ENCODE data around the gene TLE5.
"Not testable (repeated sequence)": the region's sequence is repeated elsewhere in the genome, so short reads cannot be mapped to it uniquely, and the experiment has no call there.

Gene TLE5

DNA sequence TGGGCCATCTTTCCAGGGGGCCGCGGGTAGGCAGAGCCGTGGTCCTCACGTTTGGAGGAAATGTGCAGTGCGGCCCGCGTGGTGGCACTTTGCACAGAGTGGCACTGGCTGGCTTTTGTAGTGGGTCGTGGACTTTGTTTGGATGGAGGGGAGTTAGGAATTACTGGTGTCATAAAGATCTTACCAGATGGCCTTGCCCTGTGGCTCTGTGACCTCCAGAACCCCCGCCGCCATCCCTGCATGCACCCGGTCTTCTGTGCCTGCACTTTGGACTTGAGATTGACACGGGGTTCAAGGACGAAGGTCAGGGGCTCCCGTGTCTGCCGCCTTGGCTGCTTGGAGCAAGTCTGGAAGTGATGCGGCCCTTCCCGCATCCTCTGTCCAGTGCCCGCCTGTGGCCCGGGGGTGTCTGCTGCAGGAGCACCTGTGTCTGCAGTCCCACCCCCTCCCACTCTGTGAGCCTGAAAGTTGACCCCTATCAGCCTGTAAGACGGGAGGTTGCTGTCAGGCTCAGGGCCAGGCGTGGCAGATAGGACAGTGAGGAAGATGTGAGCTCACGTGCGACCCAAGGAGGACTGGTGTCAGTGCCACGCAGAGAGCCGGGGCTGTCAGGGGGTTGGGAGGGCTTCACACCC, 34.1 kb upstream of the TLE5 start:
- no peak for DNase-seq

DNA sequence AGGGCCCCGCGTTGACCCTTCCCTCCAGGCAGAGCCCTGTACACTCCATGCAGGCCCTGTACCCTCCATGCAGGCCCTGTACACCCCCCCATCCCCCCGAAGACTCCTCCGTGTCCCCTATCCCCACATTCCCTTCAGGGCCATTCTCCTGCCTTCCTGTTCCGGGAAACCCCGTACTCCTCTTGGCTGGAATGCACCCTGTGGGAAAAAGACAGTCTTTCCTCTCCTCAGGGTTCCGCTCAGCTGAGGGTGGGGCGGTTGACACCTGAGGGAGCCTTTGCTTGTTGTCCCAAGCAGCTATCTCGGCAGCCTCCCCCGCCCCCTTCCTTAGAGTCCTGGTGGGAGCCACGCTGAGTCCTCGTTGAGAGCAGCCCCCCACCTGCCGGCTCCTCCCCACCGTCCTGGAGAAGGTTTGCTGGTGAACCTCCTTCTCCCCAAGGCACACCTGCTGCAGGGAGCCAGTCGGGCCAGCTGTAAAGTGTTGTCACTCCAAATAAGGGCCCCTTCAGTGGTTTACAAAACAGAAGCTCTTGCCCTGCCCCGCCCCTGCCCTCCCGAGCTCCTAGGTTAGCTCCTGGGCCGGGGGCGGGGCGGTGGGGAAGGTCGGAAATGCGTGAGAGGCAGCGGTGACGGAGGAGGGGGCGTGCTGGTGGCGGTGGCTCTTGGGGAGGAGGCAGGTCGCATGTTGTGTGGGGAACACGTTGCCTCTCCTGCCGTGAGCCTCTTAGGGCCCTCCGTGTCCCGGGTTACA, 33.3 kb upstream of the TLE5 start:
- DNase-seq: no peak

DNA sequence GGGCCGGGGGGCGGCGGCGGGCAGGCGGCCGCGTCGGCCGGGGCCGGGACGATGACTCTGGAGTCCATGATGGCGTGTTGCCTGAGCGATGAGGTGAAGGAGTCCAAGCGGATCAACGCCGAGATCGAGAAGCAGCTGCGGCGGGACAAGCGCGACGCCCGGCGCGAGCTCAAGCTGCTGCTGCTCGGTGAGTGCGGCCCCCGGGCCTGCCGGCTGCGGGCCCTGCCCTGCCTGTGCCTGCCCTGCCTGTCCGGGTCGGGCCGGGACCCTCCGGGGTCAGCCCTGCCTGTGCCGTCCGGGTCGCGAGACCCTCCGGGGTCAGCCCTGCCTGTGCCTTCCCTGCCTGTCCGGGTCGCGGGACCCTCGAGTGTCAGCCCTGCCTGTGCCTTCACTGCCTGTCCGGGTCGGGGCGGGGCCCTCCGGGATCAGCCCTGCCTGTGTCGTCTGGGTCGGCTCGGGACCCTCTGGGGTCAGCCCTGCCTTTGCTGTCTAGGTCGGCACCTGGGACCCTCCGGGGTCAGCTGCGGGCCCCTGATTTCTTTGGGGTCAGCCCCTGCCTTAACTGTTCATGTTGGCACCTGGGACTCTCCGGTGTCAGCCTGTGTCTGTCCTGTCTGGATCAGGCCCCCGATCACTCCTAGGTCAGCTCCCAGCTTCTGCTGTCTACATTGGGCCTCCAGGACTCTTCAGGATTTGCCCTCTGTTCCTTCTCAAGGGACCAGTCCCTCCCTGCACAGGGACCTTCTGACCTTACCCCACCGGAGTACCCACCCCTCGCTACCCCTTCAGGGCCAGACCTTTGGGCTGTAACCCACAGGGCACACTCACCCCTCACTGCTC, 32.5 kb upstream of the TLE5 start:
- no peak for DNase-seq

DNA sequence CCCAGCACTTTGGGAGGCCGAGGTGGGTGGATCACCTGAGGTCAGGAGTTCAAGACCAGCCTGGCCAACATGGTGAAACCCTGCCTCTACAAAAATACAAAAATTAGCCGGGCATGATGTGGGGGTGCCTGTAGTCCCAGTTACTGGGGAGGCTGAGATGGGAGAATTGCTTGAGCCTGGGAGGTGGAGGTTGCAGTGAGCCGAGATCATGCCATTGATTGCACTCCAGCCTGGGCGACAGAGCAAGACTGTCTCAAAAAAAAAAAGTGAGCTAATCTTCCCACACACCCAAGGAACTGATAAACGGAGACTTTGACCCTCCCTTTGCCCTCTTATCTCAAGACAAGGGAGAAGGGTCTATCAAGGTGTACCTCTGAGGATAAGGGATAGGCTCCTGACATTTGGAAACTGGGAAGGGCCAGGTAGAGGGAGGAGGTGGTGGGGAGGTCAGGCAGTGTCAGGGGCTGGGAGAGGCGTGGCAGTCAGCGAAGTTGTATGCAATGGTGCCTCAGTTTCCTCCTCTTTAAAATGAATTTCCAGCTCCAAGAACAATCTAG, 27.1 kb upstream of the TLE5 start:
- not testable (repeated sequence) for DNase-seq

DNA sequence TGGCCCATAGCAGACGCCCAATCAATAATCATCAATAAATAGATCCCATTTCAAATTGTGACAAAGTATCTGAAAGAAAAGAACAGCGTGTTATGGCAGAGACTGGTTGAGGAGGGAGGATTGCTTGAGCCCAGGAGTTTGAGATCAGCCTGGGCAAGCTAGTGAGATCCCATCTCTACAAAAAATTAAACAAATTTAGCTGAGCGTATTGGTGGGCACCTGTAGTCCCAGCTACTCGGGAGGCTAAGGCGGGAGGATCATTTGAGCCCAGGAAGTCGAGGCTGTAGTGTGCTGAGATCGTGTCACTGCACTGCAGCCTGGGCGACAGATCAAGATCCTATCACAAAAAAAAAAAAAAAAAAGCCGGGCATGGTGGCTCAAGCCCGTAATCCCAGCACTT, 25.5 kb upstream of the TLE5 start:
- DNase-seq: no peak

DNA sequence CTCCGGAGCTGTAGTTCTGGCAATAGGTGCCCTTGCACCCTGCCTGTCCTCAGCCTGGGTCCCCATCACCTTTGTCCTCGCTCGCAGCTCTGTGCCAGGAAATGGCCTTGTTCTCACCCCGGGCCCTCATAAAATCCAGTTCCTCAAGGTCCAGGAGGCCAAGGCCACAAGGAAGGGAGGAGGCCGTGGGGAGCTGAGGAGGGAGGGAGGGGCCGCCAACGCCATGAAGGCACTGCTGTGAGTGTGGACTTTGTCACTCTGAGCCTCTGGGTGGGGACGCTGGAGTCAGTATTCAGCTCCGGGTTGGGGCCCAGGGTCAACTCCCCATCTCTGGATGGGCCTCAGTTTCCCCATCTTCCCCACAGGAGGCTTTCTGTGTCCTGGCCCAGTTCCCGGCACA, 22.6 kb upstream of the TLE5 start:
- no peak for DNase-seq

DNA sequence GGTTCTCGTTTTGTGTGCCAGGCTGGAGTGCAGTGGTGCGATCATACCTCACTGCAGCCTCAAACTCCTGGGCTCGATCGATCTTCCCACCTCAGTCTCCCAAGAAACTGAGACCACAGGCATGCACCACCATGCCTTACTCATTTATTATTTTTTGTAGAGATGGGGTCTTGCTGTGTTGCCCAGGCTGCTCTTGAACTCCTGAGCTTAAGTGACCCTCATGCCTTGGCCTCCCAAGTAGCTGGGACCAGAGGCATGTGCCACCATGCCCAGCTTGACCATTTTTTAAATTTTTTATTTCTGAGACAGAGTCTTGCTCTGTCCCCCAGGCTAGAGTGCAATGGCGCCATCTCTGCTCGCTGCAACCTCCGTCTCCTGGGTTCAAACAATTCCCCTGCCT, 21.7 kb upstream of the TLE5 start:
- DNase-seq: no peak

DNA sequence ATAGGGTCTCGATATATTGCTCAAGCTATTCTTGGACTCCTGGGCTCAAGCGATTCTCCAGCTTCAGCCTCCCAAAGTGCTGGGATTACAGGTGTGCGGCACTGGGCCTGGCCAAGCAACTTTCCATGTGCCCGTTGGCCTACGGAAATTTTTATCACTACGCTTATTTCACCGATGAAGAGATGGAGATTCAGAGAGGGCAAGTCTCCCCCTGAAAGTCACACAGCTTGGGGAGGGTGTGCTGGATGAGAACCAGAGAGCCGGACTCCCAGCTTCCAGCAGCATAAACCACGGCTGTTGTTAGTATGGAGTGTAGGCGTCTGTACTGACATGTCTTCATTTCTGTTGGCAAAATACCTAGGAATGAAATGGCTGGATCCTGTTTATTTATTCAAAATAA, 20.0 kb upstream of the TLE5 start:
- DNase-seq: no peak

DNA sequence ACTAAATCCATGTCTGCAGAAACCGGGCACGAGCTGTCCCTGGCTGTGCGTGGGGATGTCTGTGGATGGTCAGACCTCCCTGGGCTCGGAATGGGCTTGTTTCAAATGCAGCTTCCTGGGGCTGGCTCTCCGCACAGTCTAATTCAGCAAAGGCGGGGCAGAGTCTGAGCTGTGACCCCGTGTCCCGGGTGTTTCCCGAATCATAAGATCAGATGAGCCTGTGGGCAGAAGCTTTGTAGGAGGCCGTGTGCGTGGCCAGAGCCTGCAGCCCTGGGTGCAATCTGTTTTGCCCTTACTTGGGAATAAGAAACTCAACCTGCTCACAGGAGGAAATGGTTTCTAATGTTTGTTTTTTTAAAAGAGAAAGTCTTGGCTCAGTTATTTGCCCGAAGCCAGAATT, 18.0 kb upstream of the TLE5 start:
- DNase-seq: no peak

DNA sequence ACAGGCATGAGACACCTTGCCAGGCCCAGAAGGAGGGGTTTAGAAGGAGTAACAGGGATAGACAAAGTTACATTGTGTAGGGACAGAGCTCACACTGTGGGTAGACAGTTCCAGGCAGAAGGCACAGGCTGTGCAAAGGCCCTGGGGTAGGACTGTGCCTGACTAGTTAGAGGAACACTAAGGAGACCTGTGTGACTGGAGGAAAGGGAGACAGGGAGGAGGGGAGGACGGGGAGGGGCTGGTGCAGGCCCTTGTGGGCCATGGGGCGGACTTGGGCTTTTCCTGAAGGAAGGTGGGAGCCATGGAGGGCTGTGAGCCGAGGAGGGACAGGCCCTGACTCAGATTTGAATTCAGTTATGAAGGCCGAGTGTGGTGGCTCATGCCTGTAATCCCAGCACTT, 17.3 kb upstream of the TLE5 start:
- DNase-seq: no peak

DNA sequence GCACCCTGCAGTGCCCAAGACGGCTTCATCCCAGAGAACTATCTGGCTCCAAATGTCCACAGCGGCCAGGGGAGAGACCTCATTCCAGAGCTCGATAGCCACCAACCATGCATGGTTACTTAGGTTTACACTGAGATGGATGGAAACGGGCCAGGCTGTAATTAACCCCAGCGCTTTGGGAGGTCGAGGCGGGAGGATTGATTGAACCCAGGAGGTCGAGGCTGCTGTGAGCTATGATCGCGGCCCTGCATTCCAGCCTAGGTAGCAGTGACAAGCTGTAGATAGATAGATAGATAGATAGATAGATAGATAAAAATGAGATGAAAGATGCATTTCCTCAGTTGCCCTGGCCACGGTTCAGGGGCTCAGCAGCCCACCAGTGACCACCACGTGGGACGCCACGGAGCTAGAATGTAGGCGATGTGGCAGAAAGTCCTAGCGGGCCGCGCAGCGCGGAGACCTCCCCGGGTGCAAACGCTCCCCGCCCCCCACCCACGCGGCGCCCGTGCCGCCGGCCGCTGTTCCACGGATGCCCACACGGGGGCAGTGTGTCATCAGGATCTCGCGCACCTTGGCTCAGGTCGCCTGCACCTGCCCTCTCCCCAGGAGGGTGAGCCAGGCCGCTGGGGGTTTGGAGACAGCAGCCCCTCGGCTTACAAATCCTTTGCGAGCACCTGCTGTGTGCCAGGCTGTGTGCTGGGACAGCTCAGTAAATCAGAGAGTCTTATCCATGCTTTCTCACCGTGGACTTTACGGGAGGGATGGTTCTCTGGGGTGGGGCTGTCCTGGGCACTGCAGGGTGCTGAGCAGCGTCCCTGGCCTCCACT, 13.5 kb upstream of the TLE5 start:
- DNase-seq: peak; percentile 36

DNA sequence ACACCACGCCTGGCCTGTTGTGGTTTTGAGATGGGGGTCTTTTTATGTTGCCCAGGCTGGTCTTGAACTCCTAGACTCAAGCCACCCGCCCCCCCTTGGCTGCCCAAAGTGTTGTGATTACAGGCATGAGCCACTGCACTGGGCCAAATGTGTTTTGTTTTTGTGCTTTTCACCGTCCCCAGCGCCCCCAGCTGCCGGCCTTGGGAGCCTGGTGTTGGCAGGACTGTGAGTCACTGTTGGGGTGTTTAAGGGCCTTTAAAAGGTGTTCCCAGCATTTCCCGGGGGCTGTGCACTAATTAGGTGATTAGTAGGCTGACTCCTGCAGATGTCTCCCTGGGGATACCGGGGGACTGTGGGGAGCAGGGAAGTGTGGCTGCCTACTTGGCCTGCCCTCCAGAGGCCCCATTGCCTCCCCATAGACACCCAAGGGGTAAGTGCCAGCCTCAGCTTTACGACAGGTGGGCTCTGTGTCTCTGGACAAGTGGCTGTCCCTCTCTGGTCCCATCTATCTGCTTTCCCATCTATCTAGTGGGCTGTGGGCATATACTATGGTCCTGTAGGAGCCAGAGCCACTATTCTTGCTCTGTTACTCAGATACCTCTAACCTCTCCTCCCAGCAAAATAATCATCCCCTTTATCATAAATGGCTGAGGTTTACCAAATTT, 11.8 kb upstream of the TLE5 start:
- DNase-seq: no peak

DNA sequence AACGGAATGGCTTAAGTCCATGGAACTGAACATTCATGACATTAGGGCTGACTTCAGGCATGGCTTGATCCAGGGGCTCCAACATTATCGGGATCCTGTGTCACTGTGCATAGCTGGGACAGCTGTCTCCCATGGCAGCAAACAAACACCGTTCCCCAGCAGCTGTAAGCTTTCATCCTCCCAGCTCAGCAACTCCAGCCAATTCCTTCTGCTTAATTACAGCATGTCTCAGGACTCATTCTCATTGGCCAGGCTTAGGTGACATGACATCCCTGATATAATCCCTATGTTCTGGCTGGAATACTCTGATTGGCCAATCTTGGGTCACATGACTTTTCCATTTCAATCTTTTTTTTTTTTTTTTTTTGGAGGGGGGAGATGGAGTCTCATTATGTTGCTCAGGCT, 10.9 kb upstream of the TLE5 start:
- peak; percentile 99 for DNase-seq

DNA sequence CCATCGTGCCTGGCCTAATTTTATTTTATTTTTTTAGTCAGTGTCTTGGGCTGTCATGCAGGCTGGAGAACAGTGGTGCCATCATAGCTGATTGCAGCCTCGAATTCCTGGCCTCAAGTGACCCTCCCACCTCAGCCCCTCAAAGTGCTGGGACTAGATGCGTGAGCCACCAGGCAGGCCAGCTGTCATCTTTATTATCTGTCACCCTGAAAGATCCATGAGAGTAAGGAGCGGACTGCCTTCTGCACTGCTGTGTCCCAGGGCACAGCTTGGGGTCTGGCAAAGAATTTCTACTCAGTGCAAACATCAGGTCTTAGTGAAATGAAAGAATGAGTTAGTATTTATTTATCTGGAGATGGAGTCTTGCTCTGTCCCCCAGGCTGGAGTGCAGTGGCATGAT, 9.5 kb upstream of the TLE5 start:
- DNase-seq: no peak

DNA sequence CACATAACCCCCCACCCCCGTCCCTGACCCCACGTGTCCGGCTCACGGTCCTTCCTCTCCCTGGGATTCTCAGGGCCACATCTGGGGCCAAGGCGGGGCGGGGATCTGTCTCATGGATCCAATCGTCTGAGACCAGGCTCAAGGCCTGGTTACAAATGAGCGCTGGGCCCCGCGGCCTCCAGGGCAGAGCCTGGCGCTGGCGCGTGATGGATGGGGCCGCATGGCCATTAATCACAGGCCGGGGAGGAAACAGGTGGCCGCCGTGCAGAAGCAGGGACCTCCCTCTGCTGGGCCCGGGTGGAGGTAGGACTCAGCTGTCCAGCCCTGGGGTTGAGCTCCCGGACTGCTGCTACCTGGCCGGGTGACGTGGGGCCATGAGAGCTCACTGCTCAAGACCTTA, 5.8 kb upstream of the TLE5 start:
- peak; percentile 69 for DNase-seq

DNA sequence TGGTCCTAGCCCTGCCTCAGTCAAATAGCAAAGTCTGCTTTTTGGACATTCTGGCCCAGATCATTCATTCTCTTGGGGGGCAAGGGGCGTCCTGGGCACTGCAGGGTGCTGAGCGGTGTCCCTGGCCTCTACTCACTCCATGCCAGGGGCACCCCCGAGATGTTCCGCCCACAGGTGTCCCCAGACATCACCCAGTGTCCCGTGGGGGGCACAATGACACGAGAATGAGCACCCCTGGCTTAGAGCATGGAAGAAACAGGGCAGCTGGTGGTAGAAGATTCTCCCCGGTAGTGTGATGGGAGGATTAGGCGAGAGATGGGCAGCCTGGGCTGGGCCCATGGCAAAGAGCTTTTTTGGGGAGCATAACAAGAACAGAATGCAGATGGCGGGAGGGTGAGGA, 5.3 kb upstream of the TLE5 start:
- no peak for DNase-seq

DNA sequence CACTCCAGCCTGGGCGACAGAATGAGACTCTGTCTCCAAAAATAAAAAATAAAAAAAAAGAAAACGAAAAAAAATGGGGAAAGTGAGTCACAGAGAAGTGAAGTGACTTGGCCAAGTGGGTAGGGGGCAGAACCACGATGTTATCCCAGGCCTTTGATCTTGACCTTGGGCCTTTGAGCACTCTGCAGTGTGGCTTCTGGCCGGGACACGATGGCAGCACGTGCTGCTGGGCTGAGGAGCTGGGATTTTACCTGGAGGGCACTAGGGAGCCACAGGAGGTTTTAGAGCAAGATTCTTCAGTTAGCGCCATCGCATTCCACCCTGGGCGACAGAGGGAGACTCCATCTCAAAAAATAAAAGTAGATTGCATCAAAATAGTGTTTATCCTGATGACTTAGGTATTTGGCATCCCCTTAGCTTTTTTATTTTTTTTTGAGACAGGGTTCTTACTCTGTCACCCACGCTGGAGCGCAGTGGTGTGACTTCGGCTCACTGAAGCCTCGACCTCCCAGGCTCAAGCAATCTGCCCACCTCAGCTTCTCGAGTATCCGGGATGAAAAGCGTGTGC, 4.3 kb upstream of the TLE5 start:
- DNase-seq: no peak

DNA sequence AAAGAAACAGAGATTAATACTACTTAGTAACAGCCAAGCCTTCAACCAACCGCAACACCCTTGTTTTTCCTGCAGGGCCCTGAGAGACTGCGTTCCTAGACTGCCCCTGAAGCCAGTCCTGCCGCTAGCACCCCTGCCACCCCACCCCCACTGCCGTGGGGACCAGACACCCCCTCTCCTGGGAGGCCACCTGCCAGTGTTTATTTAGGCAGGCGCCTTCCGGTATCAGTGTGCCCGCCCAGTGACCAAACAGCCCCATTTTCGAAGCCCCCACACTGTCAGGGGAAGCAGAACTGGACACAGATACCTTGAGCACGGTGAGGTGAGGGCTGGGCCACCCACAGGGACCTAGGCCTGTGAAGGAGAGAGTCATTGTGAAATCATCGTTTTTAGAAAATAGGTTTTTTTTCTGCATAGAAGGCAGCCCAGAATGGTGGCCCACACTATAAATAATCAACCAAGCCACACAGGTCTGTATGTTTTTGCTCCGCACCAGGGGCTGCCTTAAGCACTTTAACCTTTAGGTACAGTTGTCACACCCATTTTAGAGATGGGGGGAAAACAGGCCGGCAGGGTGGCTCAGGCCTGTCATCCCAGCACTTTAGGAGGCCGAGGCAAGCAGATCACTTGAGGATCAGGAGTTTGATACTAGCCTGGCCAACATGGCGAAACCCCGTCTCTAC, 3.5 kb upstream of the TLE5 start:
- DNase-seq: peak; percentile 85

DNA sequence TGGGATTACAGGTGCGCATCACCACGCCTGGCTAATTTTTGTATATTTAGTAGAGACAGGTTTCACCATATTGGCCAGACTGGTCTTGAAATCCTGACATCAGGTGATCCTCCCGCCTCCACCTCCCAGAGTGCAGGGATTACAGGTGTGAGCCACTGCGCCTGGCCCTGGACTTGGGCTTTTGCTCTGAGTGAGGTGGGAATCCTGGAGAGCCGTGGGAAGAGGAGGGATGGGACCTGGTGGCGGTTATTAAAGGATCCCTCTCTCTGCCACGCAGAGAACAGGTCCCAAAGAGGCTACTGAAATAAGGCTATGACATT, 1.7 kb upstream of the TLE5 start:
- no peak for DNase-seq

DNA sequence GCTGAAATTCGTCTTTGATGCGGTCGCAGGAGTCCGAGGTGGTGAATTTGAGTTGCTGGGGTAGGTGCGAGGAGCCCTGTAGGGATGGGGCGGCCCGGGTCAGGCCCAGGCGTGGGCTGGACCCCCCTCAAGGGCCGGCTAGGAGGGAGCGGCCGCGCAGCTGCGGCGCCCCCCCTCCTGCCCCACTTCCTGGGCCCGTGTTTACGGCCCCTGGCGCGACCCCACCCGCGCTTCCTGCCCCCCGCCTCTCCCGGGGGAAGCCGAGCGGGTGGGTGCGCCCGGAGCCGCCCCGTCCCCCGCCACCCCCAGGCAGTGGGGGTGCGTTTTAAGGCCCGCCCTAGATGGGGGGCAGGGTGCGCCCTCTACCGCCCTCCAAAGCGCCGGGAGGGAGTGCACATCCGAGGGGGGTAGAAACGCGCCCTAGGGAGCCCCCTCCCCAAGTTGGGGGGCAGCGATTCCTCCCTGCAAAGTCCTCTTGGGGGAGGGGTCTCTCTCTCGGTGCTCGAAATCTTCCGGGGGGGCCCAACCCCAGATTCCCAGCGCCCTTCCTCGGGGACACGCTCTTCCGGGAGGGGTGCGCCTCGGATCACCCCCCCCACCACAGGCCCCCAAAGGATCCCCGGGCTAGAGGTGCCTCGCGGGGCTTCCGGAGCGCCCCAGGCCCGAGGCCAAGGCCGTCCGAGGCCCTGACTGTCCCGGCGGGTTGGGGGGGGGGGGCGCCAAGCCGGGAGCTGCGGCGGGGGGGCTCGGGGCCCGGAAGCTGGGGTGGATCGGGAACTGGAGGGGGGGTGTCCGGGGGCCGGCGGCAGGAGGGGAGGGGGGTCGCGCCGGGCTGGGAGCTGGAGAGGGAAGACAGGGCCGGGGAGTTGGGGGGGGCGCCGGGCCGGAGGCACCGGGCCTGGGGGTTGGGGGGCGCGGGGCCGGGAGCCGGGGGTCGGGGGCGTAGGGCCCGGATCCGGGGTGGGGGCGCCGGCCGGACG, 823 bp downstream of the TLE5 start:
- no peak for DNase-seq

Measured in DMS153 (cell line).